ENCODE results near the gene PRDM15.

Gene PRDM15

GRCh38 chr21:41759214-41759840 is 119.8 kb downstream of the PRDM15 start:
- DNase-seq: no peak

GRCh38 chr21:41758550-41758949 is 120.6 kb downstream of the PRDM15 start:
- DNase-seq: no peak

- no peak for DNase-seq
Measured at GRCh38 chr21:41755934-41756773, 123.0 kb downstream of the PRDM15 start.

- DNase-seq: no peak
Measured at GRCh38 chr21:41755258-41755933, 123.7 kb downstream of the PRDM15 start.

GRCh38 chr21:41754479-41754891 is 124.7 kb downstream of the PRDM15 start:
- no peak for DNase-seq

GRCh38 chr21:41753006-41753898 is 125.9 kb downstream of the PRDM15 start:
- no peak for DNase-seq

GRCh38 chr21:41752231-41752681 is 126.9 kb downstream of the PRDM15 start:
- DNase-seq: no peak

- no peak for DNase-seq
Measured at GRCh38 chr21:41751611-41752011, 127.5 kb downstream of the PRDM15 start.

GRCh38 chr21:41750532-41751151 is 128.5 kb downstream of the PRDM15 start:
- no peak for DNase-seq

GRCh38 chr21:41750051-41750450 is 129.1 kb downstream of the PRDM15 start:
- DNase-seq: no peak

GRCh38 chr21:41749286-41749685 is 129.9 kb downstream of the PRDM15 start:
- no peak for DNase-seq
